GM20000 (cell line): ENCODE results near the gene CDH23.

Experiments used
- DNase-seq: peaks from one replicate; pipeline ENCODE4 v3.0.0; 2012; ENCODE audit warnings: low spot score
- CTCF ChIP-seq: IDR thresholded peaks from 2 replicates; pipeline ENCODE4 v1.5.1; 2012; ENCODE audit warnings: mild to moderate bottlenecking, control low read depth; ENCODE audit errors: extremely low read depth, missing control alignments

CDH23 gene

GRCh38 chr10:71755179-71755879, 358.6 kb downstream of the CDH23 start:
- DNase-seq: no peak
- no peak for TF ChIP-seq CTCF

- no peak for TF ChIP-seq CTCF
- DNase-seq: no peak
Observed at GRCh38 chr10:71756311-71757191, 359.8 kb downstream of the CDH23 start.

GRCh38 chr10:71757399-71757922, 360.7 kb downstream of the CDH23 start:
- no peak for TF ChIP-seq CTCF
- no peak for DNase-seq

- no peak for DNase-seq
- TF ChIP-seq CTCF: no peak
Observed at GRCh38 chr10:71761105-71761511, 364.4 kb downstream of the CDH23 start.

- no peak for DNase-seq
- no peak for TF ChIP-seq CTCF
Observed at GRCh38 chr10:71761541-71762113, 364.9 kb downstream of the CDH23 start.

GRCh38 chr10:71762324-71762723, 365.6 kb downstream of the CDH23 start:
- TF ChIP-seq CTCF: no peak

More at GRCh38 chr10:71762324-71762723, 365.6 kb downstream of the CDH23 start:
- no peak for DNase-seq
